IMR-90 (cell line): Measurements from ENCODE around the gene ARHGAP15. TPM values are rescaled to one million over a fixed set of nuclear protein-coding genes. Genes with fewer than 3 reads are reported as not detected.

Experiments used
- ATAC-seq: fragments of 200-7000 bp; cut with Tn5 transposase; 2 replicates; pipeline ENCODE4 v1.9.1; 2020; ENCODE audit warnings: low read depth, mild to moderate bottlenecking, moderate library complexity
- BruUV-seq: library from RNA; stranded (reverse); fragments of 400-500 nt; replicated peaks from 2 replicates; lab custom pipeline; 2021; lab: Mats Ljungman, UMichigan
- CTCF ChIA-PET: fragments of 300-600 bp; formaldehyde crosslinking; extraction: SDS; loops from one replicate; lab custom pipeline; 2021; ENCODE audit warnings: antibody characterized with exemption; lab: Yijun Ruan, JAX
- POLR2A ChIA-PET: fragments of 300-600 bp; sonication (Branson Sonifier 250); formaldehyde crosslinking; loops from one replicate; lab custom pipeline; 2022; ENCODE audit warnings: antibody characterized with exemption; ENCODE audit not compliant: unreplicated experiment; lab: Charles Lee
- DNase-seq: peaks from one replicate; pipeline ENCODE4 v3.0.0; 2013
- H2AFZ ChIP-seq: replicated peaks from 2 replicates; pipeline ENCODE3; 2013; ENCODE audit warnings: low read length, mild to moderate bottlenecking; ENCODE audit not compliant: poor library complexity
- H2AK5ac ChIP-seq: 2 replicates; pipeline ENCODE4 v1.6.1; 2013; ENCODE audit warnings: low read depth, low read length, inconsistent platforms
- H2AK9ac ChIP-seq: replicated peaks from 2 replicates; pipeline ENCODE3; 2013; ENCODE audit warnings: mild to moderate bottlenecking, low read depth, low read length, moderate library complexity; ENCODE audit not compliant: poor library complexity
- H2BK120ac ChIP-seq: 2 replicates; pipeline ENCODE4 v1.6.1; 2013; ENCODE audit warnings: low read depth, low read length, inconsistent platforms
- H2BK15ac ChIP-seq: 3 replicates; pipeline ENCODE4 v1.6.1; 2013; ENCODE audit warnings: low read depth, low read length, inconsistent platforms
- H2BK20ac ChIP-seq: 2 replicates; pipeline ENCODE4 v1.6.1; 2013; ENCODE audit warnings: low read depth, mild to moderate bottlenecking, inconsistent platforms, low read length, moderate library complexity
- H2BK5ac ChIP-seq: 2 replicates; pipeline ENCODE4 v1.6.1; 2013; ENCODE audit warnings: mild to moderate bottlenecking, low read depth, low read length, inconsistent platforms; ENCODE audit not compliant: poor library complexity, severe bottlenecking
- H3K14ac ChIP-seq: replicated peaks from 2 replicates; pipeline ENCODE4 v1.6.1; 2013; ENCODE audit warnings: low read depth, low read length, inconsistent platforms
- H3K18ac ChIP-seq: 2 replicates; pipeline ENCODE4 v1.6.1; 2013; ENCODE audit warnings: low read depth, low read length, control low read depth
- H3K23ac ChIP-seq: 2 replicates; pipeline ENCODE4 v1.6.1; 2013; ENCODE audit warnings: low read depth, low read length, inconsistent platforms
- H3K27ac ChIP-seq: 2 replicates; pipeline ENCODE4 v1.5.1; 2013; ENCODE audit warnings: mild to moderate bottlenecking, control low read depth, low read length; ENCODE audit not compliant: insufficient read depth
- H3K27me3 ChIP-seq: 2 replicates; pipeline ENCODE4 v1.6.1; 2013; ENCODE audit warnings: low read length; ENCODE audit not compliant: control insufficient read depth, insufficient read depth
- H3K36me3 ChIP-seq: 2 replicates; pipeline ENCODE4 v1.6.1; 2013; ENCODE audit warnings: low read length, mixed read lengths; ENCODE audit not compliant: control insufficient read depth, insufficient read depth
- H3K4ac ChIP-seq: 2 replicates; pipeline ENCODE4 v1.6.1; 2013; ENCODE audit warnings: low read depth, low read length, inconsistent platforms
- H3K4me1 ChIP-seq: 2 replicates; pipeline ENCODE4 v1.6.1; 2013; ENCODE audit warnings: low read length, mixed read lengths; ENCODE audit not compliant: control insufficient read depth, insufficient read depth
- H3K4me2 ChIP-seq: 2 replicates; pipeline ENCODE4 v1.6.1; 2013; ENCODE audit warnings: low read depth, mild to moderate bottlenecking, control low read depth, low read length, moderate library complexity
- H3K4me3 ChIP-seq: 2 replicates; pipeline ENCODE4 v1.5.1; 2013; ENCODE audit warnings: low read depth, mild to moderate bottlenecking, control low read depth, low read length, moderate library complexity; ENCODE audit not compliant: insufficient read depth
- H3K56ac ChIP-seq: 2 replicates; pipeline ENCODE4 v1.6.1; 2013; ENCODE audit warnings: low read length, inconsistent platforms; ENCODE audit not compliant: insufficient read depth; ENCODE audit errors: extremely low read depth
- H3K79me1 ChIP-seq, 2 experiments: 2 replicates each; pipeline ENCODE4 v1.6.1; 2013; ENCODE audit warnings: low read length in 2 of 2, inconsistent platforms in 1 of 2, low read depth in 1 of 2
- H3K9ac ChIP-seq: 2 replicates; pipeline ENCODE4 v1.6.1; 2013; ENCODE audit warnings: low read depth, low read length, control low read depth
- H3K9me1 ChIP-seq: 2 replicates; pipeline ENCODE4 v1.6.1; 2013; ENCODE audit warnings: low read length, inconsistent platforms; ENCODE audit not compliant: insufficient read depth
- H3K9me3 ChIP-seq: 2 replicates; pipeline ENCODE4 v1.6.1; 2013; ENCODE audit warnings: low read length; ENCODE audit not compliant: control insufficient read depth, insufficient read depth
- H4K20me1 ChIP-seq: 2 replicates; pipeline ENCODE4 v1.6.1; 2013; ENCODE audit warnings: low read length, inconsistent platforms; ENCODE audit not compliant: insufficient read depth
- H4K5ac ChIP-seq: 2 replicates; pipeline ENCODE4 v1.6.1; 2013; ENCODE audit warnings: mild to moderate bottlenecking, low read depth, low read length, control low read depth
- H4K8ac ChIP-seq, 2 experiments: 2 replicates each; pipeline ENCODE4 v1.6.1; 2013; ENCODE audit warnings: low read depth in 2 of 2, low read length in 2 of 2, control low read depth in 1 of 2, inconsistent platforms in 1 of 2
- H4K91ac ChIP-seq: 2 replicates; pipeline ENCODE4 v1.6.1; 2013; ENCODE audit warnings: low read depth, low read length, inconsistent platforms; ENCODE audit not compliant: insufficient read depth
- BHLHE40 ChIP-seq: fragments of 150-350 bp; IDR thresholded peaks from 2 replicates; pipeline ENCODE4 v1.6.1; 2016; ENCODE audit warnings: mild to moderate bottlenecking, low read depth, low read length
- CEBPB ChIP-seq: IDR thresholded peaks from 2 replicates; pipeline ENCODE4 v1.6.1; 2012; ENCODE audit warnings: low read depth, low read length, improper control_type of control experiment
- CHD1 ChIP-seq: IDR thresholded peaks from 2 replicates; pipeline ENCODE4 v1.6.1; 2012; ENCODE audit warnings: low read depth, low read length, improper control_type of control experiment
- FOS ChIP-seq: fragments of 150-350 bp; IDR thresholded peaks from 2 replicates; pipeline ENCODE4 v1.6.1; 2016; ENCODE audit warnings: low read depth, low read length
- MAFK ChIP-seq: IDR thresholded peaks from 2 replicates; pipeline ENCODE4 v1.6.1; 2012; ENCODE audit warnings: low read depth, low read length, improper control_type of control experiment
- MXI1 ChIP-seq: IDR thresholded peaks from 2 replicates; pipeline ENCODE4 v1.6.1; 2012; ENCODE audit warnings: low read depth, mild to moderate bottlenecking, low read length, moderate library complexity, borderline replicate concordance
- NFE2L2 ChIP-seq: fragments of 150-350 bp; IDR thresholded peaks from 2 replicates; pipeline ENCODE4 v1.6.1; 2016; ENCODE audit warnings: low read depth, mild to moderate bottlenecking, low read length
- POLR2A ChIP-seq: IDR thresholded peaks from 2 replicates; pipeline ENCODE4 v1.6.1; 2012; ENCODE audit warnings: mild to moderate bottlenecking, low read depth, low read length
- RAD21 ChIP-seq: IDR thresholded peaks from 2 replicates; pipeline ENCODE4 v1.6.1; 2012; ENCODE audit warnings: low read length, improper control_type of control experiment
- RFX5 ChIP-seq: IDR thresholded peaks from 2 replicates; pipeline ENCODE4 v1.8.0; 2012; ENCODE audit warnings: low read depth, mild to moderate bottlenecking, low read length, moderate library complexity
- SMC3 ChIP-seq: fragments of 150-350 bp; IDR thresholded peaks from 2 replicates; pipeline ENCODE4 v1.6.1; 2016; ENCODE audit warnings: low read depth, mild to moderate bottlenecking, antibody characterized with exemption, low read length, moderate library complexity
- USF2 ChIP-seq: fragments of 150-350 bp; IDR thresholded peaks from 2 replicates; pipeline ENCODE4 v1.6.1; 2017; ENCODE audit warnings: mild to moderate bottlenecking, antibody characterized with exemption, low read length, low read depth
- WGBS, 2 experiments: methylation state at CpG; one replicate each; pipeline versions ENCODE4 v1.1.5 to v1.1.7; 2013; ENCODE audit warnings: missing lambda C conversion rate in 2 of 2; ENCODE audit not compliant: insufficient read length in 1 of 2; ENCODE audit errors: extremely low coverage in 2 of 2; 5-methylcytosine and 5-hydroxymethylcytosine counted together
- dilution Hi-C: fragments of 300-500 bp; cut with HindIII; formaldehyde crosslinking; loops from one replicate; pipeline ENCODE4 v1.14.3; 2018; ENCODE audit warnings: low sequenced_read_pairs; ENCODE audit not compliant: unreplicated experiment
- in situ Hi-C: fragments of 300-500 bp; cut with MboI; formaldehyde crosslinking; loops from 3 replicates; pipeline ENCODE4 v1.14.3; 2019; ENCODE audit warnings: low sequenced_read_pairs, inconsistent platforms, mixed read lengths
- intact Hi-C: fragments of 100-400 bp; cut with micrococcal nuclease; formaldehyde crosslinking; loops from 2 replicates; pipeline ENCODE4 v1.10.0; 2022
- polyA plus RNA-seq, 3 experiments: library from polyadenylated mRNA; depleted of rRNA; stranded (reverse); fragments of >200 nt; gene quantifications; 2 replicates each; pipeline ENCODE4 v1.2.3, GENCODE V29; 2012; ENCODE audit warnings: low replicate concordance in 1 of 3
- total RNA-seq: library from RNA; depleted of rRNA; stranded (reverse); fragments of >200 nt; gene quantifications from 2 replicates; pipeline ENCODE4 v1.2.3, GENCODE V29; 2012

The ARHGAP15 gene
- total and polyA plus RNA-seq, 2 of the 4 experiments (the other 2 are of a cell fraction) = not detected

DNA sequence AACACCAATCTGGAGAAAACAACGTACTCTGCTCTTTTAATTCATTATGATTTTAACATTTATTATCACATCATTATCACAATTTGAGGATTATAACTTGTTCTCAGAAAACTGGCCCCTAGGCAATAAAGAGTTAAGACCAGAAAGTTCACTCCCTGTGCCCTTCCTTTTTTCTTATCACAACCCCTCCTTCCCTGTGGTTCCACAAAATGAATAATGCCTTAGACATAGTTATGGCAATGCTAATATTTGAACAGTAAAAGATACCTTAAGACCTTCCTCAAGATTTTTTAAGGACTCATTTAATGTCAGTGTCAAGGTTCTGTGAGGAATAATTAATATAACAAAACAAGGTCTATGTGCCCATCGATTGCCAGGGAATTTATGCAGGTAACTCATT, 596.2 kb downstream of the ARHGAP15 start:
- no peaks in the 10 kb centered on the region for H3K4me1 ChIP-seq
- dilution Hi-C loops = no loop called here
- ATAC-seq (no peak), DNase-seq (no peak)
- H3K4me2 ChIP-seq = no peak overlapping the region
- H2BK120ac ChIP-seq = no peak overlapping the region
- H3K9me3 ChIP-seq = no peaks in the 10 kb centered on the region
- no peak overlapping the region for H3K4ac ChIP-seq
- TF ChIP-seq CEBPB = no peak
- TF ChIP-seq RFX5 = no peak
- no peak for TF ChIP-seq MXI1
- TF ChIP-seq BHLHE40 = no peak
- no peak for TF ChIP-seq USF2
- no peak for TF ChIP-seq MAFK
- no peak for TF ChIP-seq CHD1
- no peak for TF ChIP-seq RAD21
- no peak for TF ChIP-seq FOS
- no peak for TF ChIP-seq NFE2L2
- TF ChIP-seq SMC3 = no peak
- TF ChIP-seq POLR2A = no peak
- in situ Hi-C loops = no loop called here
- H4K20me1 ChIP-seq = no peaks in the 10 kb centered on the region
- no peak overlapping the region for H2BK15ac ChIP-seq
- no peak overlapping the region for H4K8ac ChIP-seq
- CTCF ChIA-PET = no interaction called here
- POLR2A ChIA-PET = no interaction called here
- no peak overlapping the region for H2BK20ac ChIP-seq
- H3K27ac ChIP-seq = no peak overlapping the region
- no peak overlapping the region for H3K23ac ChIP-seq
- H3K79me1 ChIP-seq = no peaks in the 10 kb centered on the region
- H3K9me1 ChIP-seq = no peaks in the 10 kb centered on the region
- no CpG with 5 or more reads among the region's 2 CpGs for WGBS, 2 experiments
- H3K18ac ChIP-seq = no peak overlapping the region
- H3K4me3 ChIP-seq = no peak overlapping the region
- H3K14ac ChIP-seq = no peak overlapping the region
- no peaks in the 10 kb centered on the region for H3K36me3 ChIP-seq
- H2BK5ac ChIP-seq = no peak overlapping the region
- no peak overlapping the region for H4K5ac ChIP-seq
- no peaks in the 10 kb centered on the region for H3K27me3 ChIP-seq
- no peak overlapping the region for H3K9ac ChIP-seq
- no peak overlapping the region for H3K56ac ChIP-seq
- no TSS peak for BruUV-seq
- no peak overlapping the region for H4K91ac ChIP-seq
- no peak overlapping the region for H2AFZ ChIP-seq
- intact Hi-C loops = no loop called here
- no peak overlapping the region for H2AK9ac ChIP-seq
- no peak overlapping the region for H2AK5ac ChIP-seq
